K562 (cell line): ENCODE data around the gene BCAS1. TPM values are rescaled to one million over a fixed set of nuclear protein-coding genes. Genes with fewer than 3 reads are reported as not detected.
A peak's percentile ranks its signal among the peaks of the same experiment; 100 is the strongest.

Experiments
- ATAC-seq: fragments of 200-7000 bp; cut with Tn5 transposase; 3 replicates; pipeline ENCODE4 v1.9.1; 2020; ENCODE audit warnings: moderate library complexity
- BruUV-seq: library from RNA; stranded (reverse); fragments of 400-500 nt; replicated peaks from 2 replicates; lab custom pipeline; 2021; lab: Mats Ljungman, UMichigan
- CTCF ChIA-PET: fragments of 300-600 bp; formaldehyde crosslinking; extraction: SDS; loops from one replicate; lab custom pipeline; 2021; ENCODE audit warnings: low intra/inter-chr PET ratio; lab: Yijun Ruan, JAX
- POLR2A ChIA-PET: fragments of 300-600, 350-650 bp; sonication (Branson Sonifier 250); formaldehyde crosslinking; extraction: SDS; loops from one replicate; lab custom pipeline; 2021; ENCODE audit warnings: antibody characterized with exemption, inconsistent platforms; lab: Yijun Ruan, JAX
- DNase-seq, 4 experiments: peaks; one replicate each; pipeline versions ENCODE4 v3.0.0 to v3.0.0-alpha.2; 2011 to 2018; ENCODE audit warnings: low spot score in 3 of 4, mixed read lengths in 3 of 4; ENCODE audit errors: extremely low read depth in 1 of 4
- FAIRE-seq: peaks from 2 replicates; lab custom pipeline; 2011; peaks lifted over from hg19 to GRCh38; lab: Jason Lieb, UNC
- H2AFZ ChIP-seq: 2 replicates; pipeline ENCODE4 v1.6.0; 2011; ENCODE audit warnings: low read depth, low read length, control low read depth, inconsistent platforms
- H3K27ac ChIP-seq: fragments of 200-600 bp; 3 replicates; pipeline ENCODE4 v1.8.0; 2011; ENCODE audit warnings: low read depth, mild to moderate bottlenecking, control low read depth, inconsistent platforms, low read length, moderate library complexity, mixed read lengths; ENCODE audit errors: extremely low read depth
- H3K27me3 ChIP-seq, 2 experiments: fragments of 300-600 bp in 1 of 2; 2 replicates in 1 of 2; 3 replicates in 1 of 2; pipeline versions ENCODE4 v1.6.0 to v1.8.0; 2011; ENCODE audit warnings: inconsistent platforms in 2 of 2, low read length in 2 of 2, mild to moderate bottlenecking in 1 of 2, mixed read lengths in 1 of 2, moderate library complexity in 1 of 2; ENCODE audit not compliant: control insufficient read depth in 2 of 2, insufficient read depth in 2 of 2
- H3K36me3 ChIP-seq: fragments of 300-600 bp; 3 replicates; pipeline ENCODE4 v1.8.0; 2011; ENCODE audit warnings: mild to moderate bottlenecking, low read length, inconsistent platforms; ENCODE audit not compliant: control insufficient read depth, insufficient read depth
- H3K4me1 ChIP-seq, 2 experiments: fragments of 200-600 bp in 1 of 2; replicated peaks in 1 of 2; 2 replicates in 1 of 2; 3 replicates in 1 of 2; pipeline versions ENCODE4 v1.5.1 to v1.8.0; 2011; ENCODE audit warnings: inconsistent platforms in 2 of 2, low read length in 2 of 2, mild to moderate bottlenecking in 1 of 2, mixed read lengths in 1 of 2, moderate library complexity in 1 of 2; ENCODE audit not compliant: control insufficient read depth in 2 of 2, insufficient read depth in 2 of 2
- H3K4me2 ChIP-seq: 2 replicates; pipeline ENCODE4 v1.6.1; 2011; ENCODE audit warnings: low read length, control low read depth, inconsistent platforms, mixed read lengths; ENCODE audit not compliant: insufficient read depth
- H3K4me3 ChIP-seq: fragments of 200-600 bp; sonication (generic), shearing (Covaris generic); 2 replicates; pipeline ENCODE4 v1.5.1; 2016; ENCODE audit warnings: control low read depth, inconsistent platforms
- H3K79me2 ChIP-seq: fragments of 200-600 bp; 3 replicates; pipeline ENCODE4 v1.8.0; 2011; ENCODE audit warnings: low read length, inconsistent platforms; ENCODE audit not compliant: control insufficient read depth, insufficient read depth
- H3K9ac ChIP-seq, 2 experiments: 2 replicates each; pipeline versions ENCODE4 v1.6.0 to v1.6.1; 2011; ENCODE audit warnings: low read depth in 2 of 2, low read length in 2 of 2, control low read depth in 1 of 2, inconsistent platforms in 1 of 2, mild to moderate bottlenecking in 1 of 2, mixed read lengths in 1 of 2; ENCODE audit not compliant: insufficient read depth in 1 of 2
- H3K9me1 ChIP-seq: one replicate; pipeline ENCODE4 v1.6.0; 2011; ENCODE audit warnings: inconsistent platforms, mild to moderate bottlenecking, low read length, moderate library complexity; ENCODE audit not compliant: control insufficient read depth, insufficient read depth
- H3K9me3 ChIP-seq: replicated peaks from 2 replicates; pipeline ENCODE4 v1.5.1; 2011; ENCODE audit warnings: low read depth, low read length, inconsistent platforms; ENCODE audit not compliant: control insufficient read depth, insufficient read depth
- H4K20me1 ChIP-seq: replicated peaks from 2 replicates; pipeline ENCODE4 v1.6.1; 2011; ENCODE audit warnings: low read length, inconsistent platforms, mixed read lengths; ENCODE audit not compliant: control insufficient read depth, insufficient read depth
- BHLHE40 ChIP-seq: IDR thresholded peaks from 2 replicates; pipeline ENCODE4 v1.6.1; 2011; ENCODE audit warnings: low read length, improper control_type of control experiment
- BRF1 ChIP-seq: IDR thresholded peaks from 3 replicates; pipeline ENCODE4 v1.6.1; 2011; ENCODE audit warnings: borderline replicate concordance, mild to moderate bottlenecking; ENCODE audit not compliant: insufficient read length; ENCODE audit errors: extremely low read depth
- ELK1 ChIP-seq: sonication (generic); formaldehyde crosslinking; IDR thresholded peaks from 2 replicates; pipeline ENCODE4 v1.8.1; 2022; ENCODE audit warnings: missing genetic modification reagents
- ETV5 ChIP-seq: sonication (generic); formaldehyde crosslinking; IDR thresholded peaks from 2 replicates; pipeline ENCODE4 v1.4.0; 2020; ENCODE audit warnings: low read depth, mild to moderate bottlenecking, missing genetic modification reagents
- HNRNPK ChIP-seq: fragments of 200-400 bp; formaldehyde crosslinking; IDR thresholded peaks from one replicate; pipeline ENCODE4 v1.6.1; 2018; ENCODE audit warnings: mild to moderate bottlenecking, low read depth, low read length; ENCODE audit not compliant: poor library complexity, severe bottlenecking
- HSF4 ChIP-seq: fragments of 250-450 bp; sonication (Bioruptor Pico); IDR thresholded peaks from 2 replicates; pipeline ENCODE4 v2.1.2; 2022; ENCODE audit warnings: mild to moderate bottlenecking, moderate library complexity, borderline replicate concordance
- L3MBTL2 ChIP-seq: fragments of 450-650 bp; IDR thresholded peaks from 2 replicates; pipeline ENCODE4 v1.6.1; 2016; ENCODE audit warnings: mild to moderate bottlenecking, moderate library complexity
- MECOM ChIP-seq: fragments of 250-450 bp; sonication (Bioruptor Pico); IDR thresholded peaks from 2 replicates; pipeline ENCODE4 v1.8.0; 2022; ENCODE audit warnings: inconsistent platforms
- MYC ChIP-seq, 2 experiments: fragments of 250-450 bp in 1 of 2; sonication (Bioruptor Pico) in 1 of 2; IDR thresholded peaks; 2 replicates each; pipeline versions ENCODE4 v1.5.1 to v1.6.1; 2012 to 2021; ENCODE audit warnings: low read depth in 2 of 2, borderline replicate concordance in 1 of 2, improper control_type of control experiment in 1 of 2, low read length in 1 of 2, mild to moderate bottlenecking in 1 of 2, moderate library complexity in 1 of 2
- NR0B1 ChIP-seq: fragments of 450-650 bp; IDR thresholded peaks from one replicate; pipeline ENCODE4 v1.6.1; 2018; ENCODE audit warnings: mild to moderate bottlenecking, moderate library complexity; ENCODE audit not compliant: partially characterized antibody
- PCBP1 ChIP-seq: fragments of 200-400 bp; formaldehyde crosslinking; IDR thresholded peaks from 2 replicates; pipeline ENCODE4 v1.6.1; 2018; ENCODE audit warnings: mild to moderate bottlenecking, low read depth, low read length; ENCODE audit not compliant: poor library complexity, severe bottlenecking
- RCOR1 ChIP-seq, 2 experiments: IDR thresholded peaks; 2 replicates each; pipeline ENCODE4 v1.6.1; 2012; ENCODE audit warnings: low read depth in 2 of 2, low read length in 2 of 2, borderline replicate concordance in 1 of 2, improper control_type of control experiment in 1 of 2
- SIN3B ChIP-seq: fragments of 450-650 bp; IDR thresholded peaks from 2 replicates; pipeline ENCODE4 v1.6.1; 2017; ENCODE audit warnings: low read depth, mild to moderate bottlenecking, moderate library complexity
- TARDBP ChIP-seq: fragments of 450-650 bp; IDR thresholded peaks from 2 replicates; pipeline ENCODE4 v1.6.1; 2016
- TCF3 ChIP-seq: sonication (generic); formaldehyde crosslinking; IDR thresholded peaks from 2 replicates; pipeline ENCODE4 v1.4.0; 2020; ENCODE audit warnings: mild to moderate bottlenecking, missing genetic modification reagents
- ZNF12 ChIP-seq: sonication (generic); formaldehyde crosslinking; IDR thresholded peaks from 2 replicates; pipeline ENCODE4 v1.4.0; 2020; ENCODE audit warnings: mild to moderate bottlenecking, missing genetic modification reagents
- ZNF143 ChIP-seq: sonication (generic); formaldehyde crosslinking; IDR thresholded peaks from 2 replicates; pipeline ENCODE4 v1.9.0; 2022; ENCODE audit warnings: mild to moderate bottlenecking, missing genetic modification reagents
- ZNF239 ChIP-seq: fragments of 250-450 bp; sonication (Bioruptor Pico); IDR thresholded peaks from 2 replicates; pipeline ENCODE4 v1.4.0; 2020; ENCODE audit warnings: mild to moderate bottlenecking
- ZNF24 ChIP-seq: fragments of 450-650 bp; IDR thresholded peaks from 2 replicates; pipeline ENCODE4 v1.6.1; 2016
- ZNF79 ChIP-seq: fragments of 250-450 bp; sonication (Bioruptor Pico); IDR thresholded peaks from 2 replicates; pipeline ENCODE4 v1.4.0; 2020; ENCODE audit warnings: low read depth, mild to moderate bottlenecking, moderate library complexity
- WGBS: fragments of 100-300 bp; shearing (Covaris generic); methylation state at CpG from one replicate; pipeline ENCODE4 v1.1.6; 2016; ENCODE audit warnings: low coverage, mixed read lengths; ENCODE audit not compliant: insufficient coverage; ENCODE audit errors: missing lambda C conversion rate; 5-methylcytosine and 5-hydroxymethylcytosine counted together
- in situ Hi-C: fragments of 300-500 bp; cut with MboI; formaldehyde crosslinking; loops from 4 replicates; pipeline ENCODE4 v1.15.0; 2018; ENCODE audit warnings: inconsistent platforms, mixed read lengths
- intact Hi-C: fragments of 100-400 bp; cut with micrococcal nuclease; formaldehyde crosslinking; loops from 2 replicates; pipeline ENCODE4 v1.14.2; 2022
- polyA plus RNA-seq, 8 experiments: library from polyadenylated mRNA; depleted of rRNA in 4 of 8; stranded (reverse) in 5 of 8; unstranded in 3 of 8; fragments of >200 nt; fragmentation: Nextera tagmentation in 2 of 8; fragmentation: Illumina TruSeq in 1 of 8; extraction: Ambion mirVana in 2 of 8; extraction: Trizol in 1 of 8; gene quantifications; 2 replicates each; pipeline versions ENCODE4 v1.2.1 to v1.2.3, GENCODE V29; 2011 to 2014; ENCODE audit warnings: inconsistent platforms in 1 of 8, missing spikeins in 1 of 8
- total RNA-seq, 7 experiments: library from RNA; depleted of rRNA in 6 of 7; stranded (reverse); fragments of >200 nt in 6 of 7; fragmentation: Illumina TruSeq in 2 of 7; extraction: Trizol in 2 of 7; gene quantifications; 2 replicates each; pipeline versions ENCODE4 v1.2.1 to v1.2.3, GENCODE V29; 2011 to 2021; ENCODE audit warnings: low replicate concordance in 1 of 7
- TF ChIP-seq, protein P1 (sequence below): fragments of 450-650 bp; IDR thresholded peaks from 2 replicates; pipeline ENCODE4 v1.6.1; 2016

Gene BCAS1
- total and polyA plus RNA-seq, 9 of the 15 experiments (the other 6 are each of a cell fraction or from before 2014, with no cell fraction given) = 0.18 to 2.3 (median 0.93) TPM

GRCh38 chr20:53918949-53919361 is 151.4 kb downstream of the BCAS1 start:
- Histone ChIP-seq H3K4me1 (peaks cover 14 to 34% of the 10 kb centered on the region in 2 experiments; a peak in 3 of 5 replicates), H3K27ac (no peak overlapping the region), H3K36me3 (no peaks in the 10 kb centered on the region), H2AFZ (peak overlapping the region; percentile 25), H3K79me2 (no peaks in the 10 kb centered on the region), H3K9me1 (no peaks in the 10 kb centered on the region), H3K9ac (no peak overlapping the region), H3K4me2 (no peak overlapping the region), H3K9me3 (no peaks in the 10 kb centered on the region), H4K20me1 (no peaks in the 10 kb centered on the region), H3K4me3 (no peak overlapping the region), H3K27me3 (no peaks in the 10 kb centered on the region)
- intact Hi-C loops (loop anchor here (5.0 kb wide), 3 partner anchors 47 to 327 kb away; partner anchors contain the start of gene ZNF217), in situ Hi-C loops (no loop called here)
- POLR2A ChIA-PET = interaction anchor here (0.6 to 1.9 kb wide), 4 partner anchors 12 to 278 kb away, joined by 3 to 6 read pairs (median 6); no protein-coding TSS in a partner anchor
- FAIRE-seq (peak; percentile 84), ATAC-seq (peak; percentile 61), DNase-seq (peak; percentile 48 to 67 (median 56))
- BruUV-seq = no TSS peak
- CTCF ChIA-PET = no interaction called here
- WGBS = 30% methylated on average over 11 of the region's 11 CpGs
- TF ChIP-seq ZNF24 (no peak), ZNF79 (CRISPR knock-in tag) (no peak), ZNF12 (CRISPR knock-in tag) (no peak), MECOM (CRISPR knock-in tag) (no peak), TCF3 (CRISPR knock-in tag) (no peak), NR0B1 (no peak), ELK1 (no peak), BRF1 (no peak), ETV5 (CRISPR knock-in tag) (no peak), L3MBTL2 (no peak), ZNF143 (CRISPR knock-in tag) (peak; percentile 88), TARDBP (no peak), PCBP1 (no peak), BHLHE40 (no peak), HNRNPK (no peak), MYC (IDR thresholded peaks at IDR 0.05; ENCODE audit: low read depth, low read length) (no peak), MYC (CRISPR knock-in tag; IDR thresholded peaks at IDR 0.05; ENCODE audit: borderline replicate concordance, low read depth) (no peak), SIN3B (no peak), HSF4 (CRISPR knock-in tag) (no peak), ZNF239 (CRISPR knock-in tag) (no peak), RCOR1 (IDR thresholded peaks at IDR 0.05; ENCODE audit: borderline replicate concordance in 1 of 2, low read depth in 2 of 2, low read length in 2 of 2) (no peak)
- TF ChIP-seq, protein P1, sequence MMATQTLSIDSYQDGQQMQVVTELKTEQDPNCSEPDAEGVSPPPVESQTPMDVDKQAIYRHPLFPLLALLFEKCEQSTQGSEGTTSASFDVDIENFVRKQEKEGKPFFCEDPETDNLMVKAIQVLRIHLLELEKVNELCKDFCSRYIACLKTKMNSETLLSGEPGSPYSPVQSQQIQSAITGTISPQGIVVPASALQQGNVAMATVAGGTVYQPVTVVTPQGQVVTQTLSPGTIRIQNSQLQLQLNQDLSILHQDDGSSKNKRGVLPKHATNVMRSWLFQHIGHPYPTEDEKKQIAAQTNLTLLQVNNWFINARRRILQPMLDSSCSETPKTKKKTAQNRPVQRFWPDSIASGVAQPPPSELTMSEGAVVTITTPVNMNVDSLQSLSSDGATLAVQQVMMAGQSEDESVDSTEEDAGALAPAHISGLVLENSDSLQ = peak; percentile 69
